Spleen (tissue), 7 donors: ENCODE results near the gene ATG101.

Source experiments
- POLR2AphosphoS5 ChIP-seq, 3 donors: sonication (generic); formaldehyde crosslinking; IDR thresholded peaks; one replicate each; pipeline ENCODE4 v1.5.1; 2017; ENCODE audit warnings: antibody characterized with exemption in 3 of 3
- TF ChIP-seq, protein P1 (sequence below), 11 experiments: fragments of 200-600 bp in 7 of 11; fragments of 450-650 bp in 4 of 11; sonication (generic) in 4 of 11; IDR thresholded peaks in 8 of 11; conservative IDR thresholded peaks in 3 of 11; 1 replicate in 7 of 11; 2 replicates in 4 of 11; pipeline versions ENCODE4 v1.4.0 to v1.8.0; 2016 to 2021; ENCODE audit warnings: antibody characterized with exemption in 11 of 11, inconsistent platforms in 4 of 11, mild to moderate bottlenecking in 1 of 11
- donor health status: DM: no; HTN: no; CAD: no; lungs with moderate emphysema.
- donor health status: DM: no; HTN: no; CAD: no.
- donor health status: DM: no; HTN: no; CAD: no.

DNA sequence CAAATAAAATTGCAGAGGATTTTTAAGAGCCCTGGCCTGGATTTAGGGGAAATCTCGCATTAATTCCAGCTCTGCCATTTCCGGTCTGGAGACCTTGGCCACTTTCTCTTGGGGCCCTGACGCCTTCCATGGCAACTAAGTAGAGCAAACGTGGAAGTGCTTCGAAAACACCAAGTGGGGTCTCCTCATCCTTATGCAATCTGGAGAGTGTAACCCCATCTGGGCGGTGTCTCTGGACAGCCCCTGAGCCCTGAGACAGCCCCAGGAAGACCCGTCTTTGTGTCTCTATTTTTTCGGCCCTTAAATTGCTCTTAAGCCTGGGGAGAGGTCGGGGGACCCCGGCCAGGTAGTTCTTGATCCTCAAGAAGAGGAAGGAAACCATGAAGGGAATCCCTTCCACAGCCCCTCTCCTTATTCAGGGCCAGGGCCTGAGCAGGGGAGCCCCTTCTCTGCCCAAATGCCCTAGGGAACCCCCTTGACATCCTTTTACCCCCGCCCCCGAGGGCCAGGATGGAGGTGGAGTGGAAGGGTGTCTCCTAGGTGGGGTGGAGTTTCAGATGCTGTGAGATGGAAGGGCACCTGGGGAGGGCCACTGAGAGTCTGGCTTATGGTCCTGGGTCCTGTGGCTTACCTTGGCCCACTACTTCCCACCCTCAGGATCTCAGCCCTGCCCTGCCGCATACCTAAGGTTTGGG is 36.2 kb upstream of the ATG101 start:
- TF ChIP-seq, protein P1, sequence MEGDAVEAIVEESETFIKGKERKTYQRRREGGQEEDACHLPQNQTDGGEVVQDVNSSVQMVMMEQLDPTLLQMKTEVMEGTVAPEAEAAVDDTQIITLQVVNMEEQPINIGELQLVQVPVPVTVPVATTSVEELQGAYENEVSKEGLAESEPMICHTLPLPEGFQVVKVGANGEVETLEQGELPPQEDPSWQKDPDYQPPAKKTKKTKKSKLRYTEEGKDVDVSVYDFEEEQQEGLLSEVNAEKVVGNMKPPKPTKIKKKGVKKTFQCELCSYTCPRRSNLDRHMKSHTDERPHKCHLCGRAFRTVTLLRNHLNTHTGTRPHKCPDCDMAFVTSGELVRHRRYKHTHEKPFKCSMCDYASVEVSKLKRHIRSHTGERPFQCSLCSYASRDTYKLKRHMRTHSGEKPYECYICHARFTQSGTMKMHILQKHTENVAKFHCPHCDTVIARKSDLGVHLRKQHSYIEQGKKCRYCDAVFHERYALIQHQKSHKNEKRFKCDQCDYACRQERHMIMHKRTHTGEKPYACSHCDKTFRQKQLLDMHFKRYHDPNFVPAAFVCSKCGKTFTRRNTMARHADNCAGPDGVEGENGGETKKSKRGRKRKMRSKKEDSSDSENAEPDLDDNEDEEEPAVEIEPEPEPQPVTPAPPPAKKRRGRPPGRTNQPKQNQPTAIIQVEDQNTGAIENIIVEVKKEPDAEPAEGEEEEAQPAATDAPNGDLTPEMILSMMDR (IDR thresholded peaks at IDR 0.05 in 8 of 11, conservative IDR thresholded peaks at IDR 0.05 in 3 of 11): no peak
- no peak for TF ChIP-seq POLR2AphosphoS5 (IDR thresholded peaks at IDR 0.05)
